T-helper 17 cell (primary cell): ENCODE data around the gene TAF9. TPM values are rescaled to one million over a fixed set of nuclear protein-coding genes. Genes with fewer than 3 reads are reported as not detected.

Source experiments
- ATAC-seq: fragments of 150-1000 bp; cut with Tn5 transposase; 2 replicates; pipeline ENCODE4 v1.10.0; 2021; ENCODE audit warnings: mild to moderate bottlenecking, moderate library complexity
- DNase-seq, 3 donors: peaks; one replicate each; pipeline versions ENCODE4 v3.0.0 to v3.0.0-alpha.2; 2020 to 2021
- H3K9me3 ChIP-seq: one replicate; pipeline ENCODE4 v1.7.0; 2013; ENCODE audit warnings: low read length, mild to moderate bottlenecking; ENCODE audit not compliant: control insufficient read depth, poor library complexity, severe bottlenecking
- H3K27ac Mint-ChIP-seq: one replicate; pipeline ENCODE4 v1.8.0; 2022; ENCODE audit warnings: mild to moderate bottlenecking, moderate library complexity, mixed read lengths
- H3K27me3 Mint-ChIP-seq: one replicate; pipeline ENCODE4 v1.8.0; 2022; ENCODE audit warnings: mixed read lengths
- H3K36me3 Mint-ChIP-seq: one replicate; pipeline ENCODE4 v1.8.0; 2022; ENCODE audit warnings: low read depth, mixed read lengths
- H3K4me1 Mint-ChIP-seq: one replicate; pipeline ENCODE4 v1.8.0; 2022; ENCODE audit warnings: mild to moderate bottlenecking, mixed read lengths
- H3K4me3 Mint-ChIP-seq: one replicate; pipeline ENCODE4 v1.8.0; 2022; ENCODE audit warnings: mild to moderate bottlenecking, moderate library complexity, mixed read lengths
- total RNA-seq, 4 donors: library from RNA in 2 of 4; stranded (reverse) in 2 of 4; gene quantifications; one replicate each; pipeline ENCODE4 v1.2.3 and lab custom pipeline; 2022 to 2026

Gene TAF9
- total RNA-seq, 2 donors from 2014 or later, result 44.3 to 45.5 TPM

DNA sequence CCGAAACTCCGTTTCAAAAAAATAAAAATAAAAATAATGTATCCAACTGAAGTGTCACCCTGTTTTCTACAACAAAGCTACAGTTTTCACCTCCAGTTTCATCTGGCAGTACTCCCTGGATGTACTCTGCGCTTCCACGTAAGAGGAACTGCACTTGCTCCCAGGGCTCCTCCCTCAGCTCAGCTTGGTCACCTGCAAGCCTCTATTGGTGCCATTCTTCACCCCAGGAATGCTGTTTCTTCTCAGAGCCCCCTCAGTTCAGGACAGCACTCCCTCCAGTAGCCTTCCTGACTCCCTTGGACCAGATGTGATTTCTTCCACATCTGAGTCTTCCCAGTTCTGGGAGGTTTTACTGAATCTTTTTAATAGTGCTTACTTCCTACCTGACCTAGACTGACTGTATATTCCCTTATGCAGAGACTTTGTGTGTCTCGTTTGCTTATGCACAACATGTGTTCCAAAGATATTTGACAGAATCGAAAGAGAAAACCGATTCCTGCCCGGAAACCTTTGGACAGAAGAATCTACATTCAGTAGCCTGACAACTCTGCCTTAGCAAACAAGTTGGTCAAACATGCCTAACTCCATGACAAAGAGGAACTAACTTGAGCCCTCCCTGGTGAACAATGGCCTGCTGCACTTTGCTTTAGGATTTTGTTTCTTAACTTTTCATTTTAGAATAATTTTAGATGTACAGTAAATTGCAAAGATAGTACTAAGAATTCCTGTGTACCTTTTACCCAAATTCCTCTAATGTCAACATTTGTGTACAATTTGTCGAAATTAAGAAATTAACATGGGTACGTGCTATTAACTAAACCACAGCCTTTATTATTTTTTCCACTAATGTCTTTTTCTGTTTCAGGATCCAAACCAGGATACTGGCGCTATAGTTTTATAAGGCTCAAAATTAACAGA lies 37.5 kb downstream of the TAF9 start:
- ATAC-seq (no peak), DNase-seq (no peak)
- H3K27me3 Mint-ChIP-seq, result no peaks in the 10 kb centered on the region
- H3K9me3 ChIP-seq, result no peaks in the 10 kb centered on the region
- peaks cover 15% of the 10 kb centered on the region for H3K4me1 Mint-ChIP-seq
- peak overlapping the region; percentile 82 for H3K4me3 Mint-ChIP-seq
- H3K36me3 Mint-ChIP-seq, result peaks cover 2% of the 10 kb centered on the region
- peak overlapping the region; percentile 62 for H3K27ac Mint-ChIP-seq

- peaks cover 2% of the 10 kb centered on the region for H3K36me3 Mint-ChIP-seq
- ATAC-seq (no peak), DNase-seq (no peak)
- H3K4me1 Mint-ChIP-seq, result peaks cover 21% of the 10 kb centered on the region
- no peak overlapping the region for H3K4me3 Mint-ChIP-seq
- no peak overlapping the region for H3K27ac Mint-ChIP-seq
- no peaks in the 10 kb centered on the region for H3K27me3 Mint-ChIP-seq
- no peaks in the 10 kb centered on the region for H3K9me3 ChIP-seq
Observed at GRCh38 chr5:69329905-69330489, 39.3 kb downstream of the TAF9 start.

DNA sequence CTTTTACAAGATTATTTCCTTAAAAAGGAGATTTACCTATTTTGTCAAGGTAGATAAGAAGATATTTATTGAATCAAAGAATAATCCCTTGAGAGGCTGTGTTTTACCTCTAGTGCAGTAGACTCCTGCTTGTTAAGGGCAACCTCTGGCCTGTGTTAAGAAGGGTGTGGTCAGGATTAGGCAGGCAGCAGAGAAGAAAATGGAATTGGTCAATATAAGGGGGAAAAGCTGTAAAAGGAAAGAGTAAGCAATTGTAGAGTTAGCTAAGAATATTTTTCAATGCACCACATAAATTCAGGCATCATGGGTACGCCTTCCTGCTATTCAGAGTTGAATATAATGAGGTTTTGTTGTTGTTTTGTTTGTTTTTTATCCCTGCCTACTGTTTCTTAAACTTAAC lies 43.0 kb downstream of the TAF9 start:
- Mint-ChIP-seq H3K4me3 (no peak overlapping the region), H3K36me3 (peaks cover 2% of the 10 kb centered on the region), H3K27ac (no peak overlapping the region), H3K27me3 (no peaks in the 10 kb centered on the region), H3K4me1 (peaks cover 11% of the 10 kb centered on the region)
- no peak for DNase-seq
- ATAC-seq, result no peak
- no peaks in the 10 kb centered on the region for H3K9me3 ChIP-seq

DNA sequence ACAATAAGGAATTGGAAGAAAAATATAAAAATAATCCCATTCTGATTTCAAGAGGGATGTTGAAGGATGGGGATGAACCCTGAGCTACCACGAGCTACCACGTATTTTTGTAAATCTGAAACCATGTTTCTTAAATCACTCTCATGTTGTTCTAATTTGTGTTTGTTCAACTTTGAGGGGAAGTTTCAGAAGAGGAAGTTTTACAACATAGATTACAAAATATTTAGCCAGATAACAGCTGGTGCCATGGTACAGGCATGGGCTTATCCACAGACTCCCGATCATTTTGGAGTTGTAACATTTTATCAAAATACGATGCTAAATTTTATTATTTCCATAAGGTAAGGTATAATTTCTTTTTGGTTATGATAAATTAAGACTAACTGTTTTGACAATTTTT lies 51.9 kb downstream of the TAF9 start:
- Mint-ChIP-seq H3K4me3 (no peak overlapping the region), H3K27me3 (no peaks in the 10 kb centered on the region), H3K27ac (peak overlapping the region; percentile 29), H3K4me1 (no peaks in the 10 kb centered on the region), H3K36me3 (no peaks in the 10 kb centered on the region)
- DNase-seq (no peak), ATAC-seq (no peak)
- no peaks in the 10 kb centered on the region for H3K9me3 ChIP-seq

- no peak for ATAC-seq
- H3K4me1 Mint-ChIP-seq, result no peaks in the 10 kb centered on the region
- no peak overlapping the region for H3K27ac Mint-ChIP-seq
- H3K36me3 Mint-ChIP-seq, result no peaks in the 10 kb centered on the region
- H3K27me3 Mint-ChIP-seq, result no peaks in the 10 kb centered on the region
- no peak overlapping the region for H3K4me3 Mint-ChIP-seq
- H3K9me3 ChIP-seq, result no peaks in the 10 kb centered on the region
- no peak for DNase-seq
Observed at GRCh38 chr5:69315972-69316371, 53.3 kb downstream of the TAF9 start.

Other genes starting within 250 kb of the TAF9 start
- 1 to 10 TPM; 2.2 to 2.3 TPM for gene CCNB1, start 202.4 kb downstream of the TAF9 start, total RNA-seq
- 1 to 10 TPM; 3.9 to 5.9 TPM for gene CENPH, start 179.9 kb downstream of the TAF9 start, total RNA-seq
- 10 to 100 TPM; 28.3 to 35.4 TPM for gene CDK7, start 134.6 kb downstream of the TAF9 start, total RNA-seq
- gene CCDC125, start 36.7 kb downstream of the TAF9 start, total RNA-seq, result 1 to 10 TPM; 3.4 to 5.3 TPM
- 10 to 100 TPM in 1 of 2 donors, 1 to 10 TPM in 1; 8.8 to 12.6 TPM for gene AK6, start within 50 bp of the TAF9 start, total RNA-seq
- 10 to 100 TPM; 19.9 TPM for gene RAD17, start 298 bp upstream of the TAF9 start, total RNA-seq
- gene MARVELD2, start 45.6 kb upstream of the TAF9 start, total RNA-seq, result under 1 TPM; 0.12 to 0.26 TPM
- gene OCLN, start 123.3 kb upstream of the TAF9 start, total RNA-seq, result 1 to 10 TPM; 2.0 to 9.0 TPM
- gene GTF2H2C, start 190.7 kb upstream of the TAF9 start, total RNA-seq, result 10 to 100 TPM; 26.6 to 41.6 TPM